CD14-positive monocyte (primary cell): ENCODE measurements around the gene ISM2. TPM values are rescaled to one million over a fixed set of nuclear protein-coding genes. Genes with fewer than 3 reads are reported as not detected.

Source experiments
- DNase-seq, 3 donors: peaks; one replicate each; pipeline ENCODE4 v3.0.0-alpha.2; 2011 to 2022
- H2AFZ ChIP-seq: 2 replicates; pipeline ENCODE4 v1.6.0; 2012; ENCODE audit warnings: mild to moderate bottlenecking, low read depth, low read length, inconsistent platforms; ENCODE audit not compliant: insufficient read depth, poor library complexity, severe bottlenecking
- H3K27ac ChIP-seq, 2 donors: 1 replicate in 1 of 2; 2 replicates in 1 of 2; pipeline ENCODE4 v1.5.1; 2012 to 2013; ENCODE audit warnings: low read length in 2 of 2, control low read depth in 1 of 2, inconsistent platforms in 1 of 2, low read depth in 1 of 2, mild to moderate bottlenecking in 1 of 2
- H3K27me3 ChIP-seq, 2 donors: one replicate each; pipeline versions ENCODE4 v1.6.0 to v1.6.1; 2011 to 2013; ENCODE audit warnings: low read length in 2 of 2; ENCODE audit not compliant: control insufficient read depth in 2 of 2, insufficient read depth in 2 of 2
- H3K36me3 ChIP-seq, 2 donors: replicated peaks in 1 of 2; 1 replicate in 1 of 2; 2 replicates in 1 of 2; pipeline versions ENCODE4 v1.5.1 to v1.6.1; 2012 to 2013; ENCODE audit warnings: low read length in 2 of 2, control low read depth in 1 of 2, inconsistent platforms in 1 of 2, mild to moderate bottlenecking in 1 of 2; ENCODE audit not compliant: insufficient read depth in 2 of 2, control insufficient read depth in 1 of 2
- H3K4me1 ChIP-seq, 2 donors: 1 replicate in 1 of 2; 2 replicates in 1 of 2; pipeline versions ENCODE4 v1.5.1 to v1.6.1; 2012 to 2013; ENCODE audit warnings: low read length in 2 of 2, control low read depth in 1 of 2, inconsistent platforms in 1 of 2, mild to moderate bottlenecking in 1 of 2, moderate library complexity in 1 of 2; ENCODE audit not compliant: insufficient read depth in 2 of 2, control insufficient read depth in 1 of 2
- H3K4me2 ChIP-seq: replicated peaks from 2 replicates; pipeline ENCODE3; 2012; ENCODE audit warnings: low read length, moderate library complexity, mild to moderate bottlenecking; ENCODE audit not compliant: poor library complexity, severe bottlenecking; ENCODE audit errors: extremely low read depth
- H3K4me3 ChIP-seq, 3 experiments: fragments of 200-600 bp in 1 of 3; sonication (generic) in 1 of 3; replicated peaks in 1 of 3; 1 replicate in 2 of 3; 2 replicates in 1 of 3; pipeline ENCODE4 v1.5.1; 2011 to 2013; ENCODE audit warnings: low read length in 3 of 3, mild to moderate bottlenecking in 3 of 3, control low read depth in 2 of 3, low read depth in 2 of 3, inconsistent platforms in 1 of 3, moderate library complexity in 1 of 3
- H3K79me2 ChIP-seq: 2 replicates; pipeline ENCODE4 v1.6.0; 2012; ENCODE audit warnings: mild to moderate bottlenecking, control low read depth, inconsistent platforms, low read length, moderate library complexity; ENCODE audit not compliant: insufficient read depth
- H3K9ac ChIP-seq: 2 replicates; pipeline ENCODE4 v1.6.0; 2017; ENCODE audit warnings: low read length, mild to moderate bottlenecking; ENCODE audit not compliant: insufficient read depth, poor library complexity, severe bottlenecking
- H3K9me3 ChIP-seq, 2 donors: replicated peaks in 1 of 2; 1 replicate in 1 of 2; 2 replicates in 1 of 2; pipeline versions ENCODE4 v1.5.1 to v1.6.1; 2012 to 2013; ENCODE audit warnings: low read length in 2 of 2, control low read depth in 1 of 2; ENCODE audit not compliant: control insufficient read depth in 1 of 2, insufficient read depth in 1 of 2
- H4K20me1 ChIP-seq: 2 replicates; pipeline ENCODE4 v1.6.0; 2012; ENCODE audit warnings: mild to moderate bottlenecking, low read length, control low read depth, moderate library complexity; ENCODE audit not compliant: insufficient read depth
- H3K27ac Mint-ChIP-seq, 7 donors: one replicate each; pipeline ENCODE4 v1.8.0; 2020; ENCODE audit warnings: mild to moderate bottlenecking in 7 of 7, mixed read lengths in 7 of 7, moderate library complexity in 6 of 7, inconsistent platforms in 2 of 7
- H3K27me3 Mint-ChIP-seq, 3 donors: one replicate each; pipeline ENCODE4 v1.8.0; 2021 to 2022; ENCODE audit warnings: low read depth in 3 of 3, mild to moderate bottlenecking in 3 of 3, mixed read lengths in 3 of 3, moderate library complexity in 3 of 3, inconsistent platforms in 1 of 3
- H3K36me3 Mint-ChIP-seq, 2 donors: one replicate each; pipeline ENCODE4 v1.8.0; 2020; ENCODE audit warnings: mixed read lengths in 2 of 2, inconsistent platforms in 1 of 2, mild to moderate bottlenecking in 1 of 2
- H3K4me1 Mint-ChIP-seq: one replicate; pipeline ENCODE4 v1.8.0; 2020; ENCODE audit warnings: mild to moderate bottlenecking, mixed read lengths
- H3K4me3 Mint-ChIP-seq, 2 donors: one replicate each; pipeline ENCODE4 v1.8.0; 2020; ENCODE audit warnings: mild to moderate bottlenecking in 2 of 2, mixed read lengths in 2 of 2, moderate library complexity in 1 of 2
- H3K9me3 Mint-ChIP-seq, 7 donors: one replicate each; pipeline ENCODE4 v1.8.0; 2020 to 2022; ENCODE audit warnings: mixed read lengths in 7 of 7, mild to moderate bottlenecking in 6 of 7, moderate library complexity in 6 of 7, inconsistent platforms in 2 of 7
- whole genome bisulfite sequencing: methylation state at CpG from one replicate; pipeline ENCODE4 v1.1.5; 2013; ENCODE audit warnings: missing lambda C conversion rate; ENCODE audit not compliant: insufficient coverage; 5-methylcytosine and 5-hydroxymethylcytosine counted together
- intact Hi-C, 2 donors: fragments of 100-400 bp; cut with micrococcal nuclease; formaldehyde crosslinking; loops; one replicate each; pipeline versions ENCODE4 v1.15.0 to v1.15.1; 2023
- polyA plus RNA-seq, 3 donors: library from polyadenylated mRNA; depleted of rRNA in 1 of 3; unstranded in 2 of 3; stranded (reverse) in 1 of 3; fragments of 300-500 nt in 2 of 3; fragments of >200 nt in 1 of 3; fragmentation: Illumina TruSeq in 2 of 3; gene quantifications; 1 replicate in 2 of 3; 2 replicates in 1 of 3; pipeline ENCODE4 v1.2.3, GENCODE V29; 2012 to 2021
- TF ChIP-seq, protein P1 (sequence below): fragments of 200-600 bp; IDR thresholded peaks from one replicate; pipeline ENCODE4 v1.8.0; 2022; ENCODE audit warnings: antibody characterized with exemption, mild to moderate bottlenecking

The ISM2 gene
- polyA plus RNA-seq, 3 donors: not detected

DNA sequence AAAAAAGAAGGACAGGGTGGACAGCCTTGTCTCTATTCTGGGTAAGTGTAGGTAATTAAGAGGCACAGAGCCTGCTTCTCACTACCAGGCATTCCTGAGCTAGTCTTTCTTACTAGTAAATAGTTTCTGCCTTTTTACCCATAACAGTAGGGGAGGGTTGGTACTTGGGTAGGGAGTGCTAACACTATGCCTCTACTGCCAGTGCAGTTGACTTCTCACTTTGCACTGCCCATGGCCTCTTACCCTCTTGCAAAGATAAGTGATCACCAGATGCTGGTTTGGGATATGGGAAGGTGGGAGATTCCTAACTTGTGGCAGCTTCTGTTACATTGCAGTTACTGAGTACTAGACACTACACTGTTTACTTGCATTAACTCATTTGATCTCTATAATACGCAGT, 29.1 kb downstream of the ISM2 start:
- peak overlapping the region in 2 of 7 donors; percentile 30 to 57 for H3K27ac Mint-ChIP-seq
- peaks cover 47 to 56% of the 10 kb centered on the region in 2 donors for H3K36me3 ChIP-seq
- no peak overlapping the region for H3K4me2 ChIP-seq
- no peaks in the 10 kb centered on the region for H3K9me3 Mint-ChIP-seq
- no peaks in the 10 kb centered on the region for H4K20me1 ChIP-seq
- H3K4me3 ChIP-seq: no peak overlapping the region
- TF ChIP-seq, protein P1, sequence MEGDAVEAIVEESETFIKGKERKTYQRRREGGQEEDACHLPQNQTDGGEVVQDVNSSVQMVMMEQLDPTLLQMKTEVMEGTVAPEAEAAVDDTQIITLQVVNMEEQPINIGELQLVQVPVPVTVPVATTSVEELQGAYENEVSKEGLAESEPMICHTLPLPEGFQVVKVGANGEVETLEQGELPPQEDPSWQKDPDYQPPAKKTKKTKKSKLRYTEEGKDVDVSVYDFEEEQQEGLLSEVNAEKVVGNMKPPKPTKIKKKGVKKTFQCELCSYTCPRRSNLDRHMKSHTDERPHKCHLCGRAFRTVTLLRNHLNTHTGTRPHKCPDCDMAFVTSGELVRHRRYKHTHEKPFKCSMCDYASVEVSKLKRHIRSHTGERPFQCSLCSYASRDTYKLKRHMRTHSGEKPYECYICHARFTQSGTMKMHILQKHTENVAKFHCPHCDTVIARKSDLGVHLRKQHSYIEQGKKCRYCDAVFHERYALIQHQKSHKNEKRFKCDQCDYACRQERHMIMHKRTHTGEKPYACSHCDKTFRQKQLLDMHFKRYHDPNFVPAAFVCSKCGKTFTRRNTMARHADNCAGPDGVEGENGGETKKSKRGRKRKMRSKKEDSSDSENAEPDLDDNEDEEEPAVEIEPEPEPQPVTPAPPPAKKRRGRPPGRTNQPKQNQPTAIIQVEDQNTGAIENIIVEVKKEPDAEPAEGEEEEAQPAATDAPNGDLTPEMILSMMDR: no peak
- H3K9me3 ChIP-seq: no peaks in the 10 kb centered on the region
- no peak overlapping the region for H3K9ac ChIP-seq
- no peak overlapping the region for H3K4me3 Mint-ChIP-seq
- no peak overlapping the region for H2AFZ ChIP-seq
- H3K4me1 ChIP-seq: no peaks in the 10 kb centered on the region
- no peak for DNase-seq
- H3K4me1 Mint-ChIP-seq: no peaks in the 10 kb centered on the region
- H3K27me3 ChIP-seq: no peaks in the 10 kb centered on the region
- H3K36me3 Mint-ChIP-seq: peaks cover 47 to 52% of the 10 kb centered on the region in 2 donors
- no CpG with 5 or more reads among the region's 1 CpG for WGBS
- intact Hi-C loops: loop anchor here in 1 of 2 donors (10.0 kb wide), 1 partner anchor 55 kb away; no protein-coding TSS in a partner anchor
- H3K79me2 ChIP-seq: no peaks in the 10 kb centered on the region
- H3K27me3 Mint-ChIP-seq: peaks cover 0 to 2% (median 0%) of the 10 kb centered on the region in 3 donors
- no peak overlapping the region for H3K27ac ChIP-seq

DNA sequence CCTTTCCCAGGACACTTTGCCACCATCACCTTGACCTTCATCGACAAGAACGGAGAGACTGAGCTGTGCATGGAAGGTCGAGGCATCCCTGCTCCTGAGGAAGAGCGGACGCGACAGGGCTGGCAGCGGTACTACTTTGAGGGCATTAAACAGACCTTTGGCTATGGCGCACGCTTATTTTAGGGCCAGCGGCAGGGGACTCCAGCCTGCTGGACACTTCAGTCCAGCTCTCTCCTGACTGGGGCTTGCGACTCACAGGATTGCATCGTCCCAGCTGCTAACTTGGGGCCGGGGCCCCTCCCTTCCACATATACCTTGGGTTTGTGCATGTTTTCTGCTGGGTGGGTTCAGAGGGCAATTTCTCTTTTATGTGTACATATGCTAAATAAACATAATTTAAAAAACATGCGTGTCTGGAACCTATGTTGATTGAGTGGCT, 29.5 kb downstream of the ISM2 start:
- no peaks in the 10 kb centered on the region for H4K20me1 ChIP-seq
- H3K9ac ChIP-seq: no peak overlapping the region
- no peaks in the 10 kb centered on the region for H3K4me1 Mint-ChIP-seq
- no peaks in the 10 kb centered on the region for H3K79me2 ChIP-seq
- peaks cover 50 to 57% of the 10 kb centered on the region in 2 donors for H3K36me3 Mint-ChIP-seq
- no peak overlapping the region for H3K27ac ChIP-seq
- TF ChIP-seq, protein P1: no peak
- H3K9me3 ChIP-seq: no peaks in the 10 kb centered on the region
- H3K4me3 ChIP-seq: no peak overlapping the region
- WGBS: 98% methylated on average over 6 of the region's 14 CpGs
- peaks cover 0 to 2% (median 0%) of the 10 kb centered on the region in 3 donors for H3K27me3 Mint-ChIP-seq
- DNase-seq: no peak
- no peaks in the 10 kb centered on the region for H3K27me3 ChIP-seq
- no peak overlapping the region for H3K4me3 Mint-ChIP-seq
- H3K4me2 ChIP-seq: no peak overlapping the region
- H3K9me3 Mint-ChIP-seq: no peaks in the 10 kb centered on the region
- intact Hi-C loops: loop anchor here in 1 of 2 donors (10.0 kb wide), 1 partner anchor 56 kb away; no protein-coding TSS in a partner anchor
- no peak overlapping the region for H2AFZ ChIP-seq
- peaks cover 52 to 61% of the 10 kb centered on the region in 2 donors for H3K36me3 ChIP-seq
- peak overlapping the region in 1 of 7 donors; percentile 17 for H3K27ac Mint-ChIP-seq
- H3K4me1 ChIP-seq: no peaks in the 10 kb centered on the region
